GM18867 (cell line): Measurements from ENCODE around the gene TTC23.
A peak's percentile ranks its signal among the peaks of the same experiment; 100 is the strongest.

Experiments
- ATAC-seq: cut with Tn5 transposase; IDR thresholded peaks from one replicate; pipeline ENCODE4 v1.9.1; 2021; ENCODE audit warnings: mild to moderate bottlenecking, moderate library complexity; ENCODE audit not compliant: unreplicated experiment

The TTC23 gene

DNA sequence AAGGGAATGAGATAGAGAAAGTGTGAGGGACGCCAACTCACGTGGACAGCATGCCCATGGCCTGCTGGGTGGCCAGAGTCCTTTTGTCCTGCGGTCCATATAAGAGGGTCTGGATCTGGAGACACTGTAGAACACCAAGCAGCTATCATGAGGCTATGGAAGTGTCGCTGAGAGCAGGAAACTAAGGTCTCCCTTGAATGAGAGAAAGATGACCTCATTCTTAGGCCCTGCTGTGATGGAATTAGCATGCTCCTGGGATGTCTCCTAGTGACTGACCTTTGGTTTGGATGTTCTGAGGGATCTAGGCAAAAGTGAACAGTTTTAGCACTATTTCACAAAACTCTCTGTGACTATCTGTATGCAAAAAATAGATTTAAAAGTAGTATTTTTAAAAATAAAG lies 110.1 kb downstream of the TTC23 start:
- no peak for ATAC-seq

DNA sequence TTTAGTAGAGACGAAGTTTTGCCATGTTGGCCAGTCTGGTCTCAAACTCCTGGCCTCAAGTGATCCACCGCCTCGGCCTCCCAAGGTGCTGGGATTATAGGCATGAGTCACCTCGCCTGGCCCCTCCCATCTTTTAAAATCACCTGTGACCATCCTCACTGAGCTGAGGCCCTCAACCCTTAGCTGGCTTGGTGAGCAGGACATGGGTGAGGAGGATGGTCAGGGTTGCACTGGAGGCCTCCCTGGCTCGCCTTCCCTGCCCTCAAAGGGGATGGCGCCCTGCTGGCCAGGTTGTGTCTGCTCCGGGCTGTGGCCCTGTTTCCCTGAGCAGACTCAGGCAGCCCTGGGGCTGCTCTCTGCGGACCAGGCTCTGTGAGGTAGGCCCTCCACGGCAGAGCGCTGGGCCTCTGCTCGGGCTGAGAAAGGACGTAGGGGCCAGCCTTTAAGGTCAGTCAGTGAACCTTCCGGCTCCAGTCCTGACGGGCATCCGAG lies 110.8 kb downstream of the TTC23 start:
- no peak for ATAC-seq

GRCh38 chr15:99137877-99138276 lies 111.5 kb downstream of the TTC23 start:
- ATAC-seq, result no peak

DNA sequence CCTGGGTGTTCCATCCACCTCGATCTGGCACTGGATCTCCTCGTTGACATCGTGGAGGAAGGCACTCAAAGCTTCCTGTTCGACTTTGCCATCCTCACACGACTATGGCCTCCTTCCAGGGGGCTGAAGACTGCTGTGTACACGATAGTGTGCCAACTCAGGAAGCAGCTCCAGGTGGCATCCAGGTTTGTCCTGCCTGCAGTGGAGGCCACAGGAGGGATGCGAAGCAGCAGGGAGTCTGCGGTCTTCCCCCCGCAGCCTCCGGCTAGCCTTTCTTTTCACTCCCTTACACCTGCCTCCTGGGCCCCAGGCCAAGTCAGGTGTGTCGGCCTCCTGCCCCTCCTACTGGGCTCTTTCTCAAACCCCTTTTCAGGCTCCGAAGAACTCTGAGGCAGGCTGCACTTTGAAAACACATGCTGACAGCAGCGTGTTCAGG lies 112.3 kb downstream of the TTC23 start:
- ATAC-seq, result no peak

DNA sequence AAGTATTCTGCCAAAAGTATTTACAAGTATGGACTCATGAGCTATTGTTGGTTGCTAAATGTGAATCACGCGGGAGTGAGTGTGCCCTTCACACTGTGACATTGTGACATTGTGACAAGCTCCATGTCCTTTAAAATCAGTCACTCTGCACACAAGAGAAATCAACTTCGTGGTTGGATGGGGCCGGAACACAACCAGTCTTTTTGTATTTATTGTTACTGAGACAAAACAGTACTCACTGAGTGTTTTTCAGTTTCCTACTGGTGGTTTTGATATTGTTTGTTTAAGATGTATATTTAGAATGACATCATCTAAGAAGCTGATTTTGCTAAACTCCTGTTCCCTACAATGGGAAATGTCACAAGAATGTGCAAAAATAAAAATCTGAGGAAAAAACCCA lies 114.2 kb downstream of the TTC23 start:
- peak; percentile 92 for ATAC-seq

DNA sequence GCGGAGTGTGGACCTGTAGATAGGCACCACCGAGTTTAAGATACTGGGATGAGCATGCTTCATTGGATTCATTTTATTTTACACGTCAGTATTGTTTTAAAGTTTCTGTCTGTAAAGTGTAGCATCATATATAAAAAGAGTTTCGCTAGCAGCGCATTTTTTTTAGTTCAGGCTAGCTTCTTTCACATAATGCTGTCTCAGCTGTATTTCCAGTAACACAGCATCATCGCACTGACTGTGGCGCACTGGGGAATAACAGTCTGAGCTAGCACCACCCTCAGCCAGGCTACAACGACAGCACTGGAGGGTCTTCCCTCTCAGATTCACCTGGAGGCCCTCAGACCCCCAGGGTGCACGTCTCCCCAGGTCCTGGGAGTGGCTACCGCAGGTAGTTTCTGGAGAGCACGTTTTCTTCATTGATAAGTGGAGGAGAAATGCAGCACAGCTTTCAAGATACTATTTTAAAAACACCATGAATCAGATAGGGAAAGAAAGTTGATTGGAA lies 115.0 kb downstream of the TTC23 start:
- ATAC-seq, result no peak

DNA sequence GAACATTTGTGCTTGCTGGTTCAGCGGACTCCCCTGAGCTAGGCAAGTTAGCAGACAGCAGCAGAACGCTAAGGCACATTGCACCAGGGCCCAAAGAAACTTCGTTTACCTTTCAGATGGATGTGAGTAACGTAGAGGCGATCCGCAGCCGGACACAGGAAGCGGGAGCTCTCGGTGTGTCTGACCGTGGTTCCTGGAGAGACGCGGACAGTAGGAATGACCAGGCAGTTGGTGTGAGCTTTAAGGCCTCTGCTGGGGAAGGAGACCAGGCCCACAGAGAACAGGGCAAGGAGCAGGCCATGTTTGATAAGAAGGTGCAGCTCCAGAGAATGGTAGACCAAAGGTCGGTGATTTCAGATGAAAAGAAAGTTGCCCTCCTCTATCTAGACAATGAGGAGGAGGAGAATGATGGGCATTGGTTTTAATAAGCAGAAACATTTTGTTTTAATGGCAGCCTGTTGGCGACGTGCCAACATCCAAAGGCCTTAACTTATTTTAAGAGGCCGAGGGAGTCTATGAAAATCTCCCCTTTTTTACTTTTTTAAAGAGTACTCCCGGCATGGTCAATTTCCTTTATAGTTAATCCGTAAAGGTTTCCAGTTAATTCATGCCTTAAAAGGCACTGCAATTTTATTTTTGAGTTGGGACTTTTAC lies 116.6 kb downstream of the TTC23 start:
- ATAC-seq, result no peak

DNA sequence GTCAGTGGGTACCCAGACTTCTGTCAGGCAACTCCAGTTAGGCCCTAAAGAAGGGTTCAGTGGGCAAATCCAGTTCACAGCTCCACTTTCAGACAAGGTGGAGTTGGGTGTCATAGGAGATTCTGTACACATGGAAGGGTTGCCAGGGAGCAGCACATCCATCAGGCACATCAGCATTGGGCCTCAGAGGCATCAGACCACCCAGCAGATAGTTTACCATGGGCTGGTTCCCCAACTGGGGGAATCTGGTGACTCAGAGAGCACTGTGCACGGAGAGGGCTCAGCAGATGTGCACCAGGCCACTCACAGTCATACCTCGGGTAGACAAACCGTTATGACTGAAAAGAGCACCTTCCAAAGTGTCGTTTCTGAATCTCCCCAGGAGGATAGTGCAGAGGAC lies 117.3 kb downstream of the TTC23 start:
- ATAC-seq, result no peak

GRCh38 chr15:99131441-99132023 lies 117.8 kb downstream of the TTC23 start:
- ATAC-seq, result no peak

DNA sequence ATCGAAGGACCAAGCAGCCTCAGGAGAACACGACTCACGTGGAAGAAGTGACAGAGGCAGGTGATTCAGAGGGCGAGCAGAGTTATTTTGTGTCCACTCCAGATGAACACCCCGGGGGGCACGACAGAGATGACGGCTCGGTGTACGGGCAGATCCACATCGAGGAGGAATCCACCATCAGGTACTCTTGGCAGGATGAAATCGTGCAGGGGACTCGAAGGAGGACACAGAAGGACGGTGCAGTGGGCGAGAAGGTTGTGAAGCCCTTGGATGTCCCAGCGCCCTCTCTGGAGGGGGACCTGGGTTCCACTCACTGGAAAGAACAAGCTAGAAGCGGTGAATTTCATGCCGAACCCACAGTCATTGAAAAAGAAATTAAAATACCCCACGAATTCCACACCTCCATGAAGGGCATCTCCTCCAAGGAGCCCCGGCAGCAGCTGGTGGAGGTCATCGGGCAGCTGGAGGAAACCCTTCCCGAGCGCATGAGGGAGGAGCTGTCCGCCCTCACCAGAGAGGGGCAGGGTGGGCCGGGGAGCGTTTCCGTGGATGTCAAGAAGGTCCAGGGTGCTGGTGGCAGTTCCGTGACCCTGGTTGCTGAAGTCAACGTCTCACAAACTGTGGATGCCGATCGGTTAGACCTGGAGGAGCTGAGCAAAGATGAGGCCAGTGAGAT lies 118.5 kb downstream of the TTC23 start:
- no peak for ATAC-seq

GRCh38 chr15:99130314-99130713 lies 119.1 kb downstream of the TTC23 start:
- ATAC-seq, result no peak

GRCh38 chr15:99129644-99130043 lies 119.7 kb downstream of the TTC23 start:
- no peak for ATAC-seq

DNA sequence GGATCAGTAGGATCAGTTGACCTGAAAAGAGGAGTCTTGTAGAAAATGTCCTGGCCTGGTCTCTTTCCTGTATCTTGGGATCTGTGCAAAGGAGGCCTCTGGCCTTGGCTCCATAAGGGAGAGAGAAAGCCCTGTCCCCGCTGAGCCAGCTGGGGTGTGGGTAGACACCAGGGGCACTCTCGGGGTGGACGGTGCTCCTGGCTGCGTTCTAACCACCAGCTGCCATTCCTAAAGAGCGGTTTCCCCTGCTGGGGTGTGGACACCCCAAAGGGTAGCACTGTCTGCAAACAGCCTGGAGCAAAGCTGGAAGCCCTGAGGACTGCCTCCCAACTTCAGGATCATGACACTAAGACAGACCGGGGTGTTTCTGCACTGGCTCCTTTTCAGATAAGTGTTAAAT lies 121.0 kb downstream of the TTC23 start:
- ATAC-seq, result no peak

DNA sequence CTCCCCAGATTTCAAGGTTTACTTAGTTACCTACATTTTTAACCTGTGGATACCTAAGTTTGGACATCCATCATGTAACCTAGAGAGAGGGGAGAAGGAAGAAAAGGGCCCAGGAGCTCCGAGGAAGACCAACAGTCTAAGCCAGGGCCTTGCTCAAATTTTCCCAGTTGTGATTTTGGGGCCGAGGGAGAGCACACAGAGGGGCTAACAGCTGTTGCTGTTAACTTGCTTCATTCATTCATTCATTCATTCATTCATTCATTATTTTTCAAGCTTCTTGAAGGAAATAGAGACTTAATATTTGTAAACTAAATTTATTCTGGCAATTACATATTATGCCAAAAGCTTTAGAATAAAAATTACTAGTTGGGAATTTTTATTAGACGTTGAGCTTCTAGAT lies 121.6 kb downstream of the TTC23 start:
- no peak for ATAC-seq

- ATAC-seq, result no peak
These were observed 122.5 kb downstream of the TTC23 start for GRCh38 chr15:99126930-99127329.

- no peak for ATAC-seq
These were observed 123.2 kb downstream of the TTC23 start for GRCh38 chr15:99126131-99126588.

GRCh38 chr15:99125061-99125891 lies 124.1 kb downstream of the TTC23 start:
- ATAC-seq, result no peak

- ATAC-seq, result no peak
These were observed 124.7 kb downstream of the TTC23 start for GRCh38 chr15:99124641-99125040.

GRCh38 chr15:99123713-99124451 lies 125.5 kb downstream of the TTC23 start:
- ATAC-seq, result no peak
